K562 (cell line): ENCODE data around the gene MAGI3. TPM values are rescaled to one million over a fixed set of nuclear protein-coding genes. Genes with fewer than 3 reads are reported as not detected.

Source experiments
- ATAC-seq: fragments of 200-7000 bp; cut with Tn5 transposase; 3 replicates; pipeline ENCODE4 v1.9.1; 2020; ENCODE audit warnings: moderate library complexity
- BruUV-seq: library from RNA; stranded (reverse); fragments of 400-500 nt; replicated peaks from 2 replicates; lab custom pipeline; 2021; lab: Mats Ljungman, UMichigan
- CTCF ChIA-PET: fragments of 300-600 bp; formaldehyde crosslinking; extraction: SDS; loops from one replicate; lab custom pipeline; 2021; ENCODE audit warnings: low intra/inter-chr PET ratio; lab: Yijun Ruan, JAX
- POLR2A ChIA-PET: fragments of 300-600, 350-650 bp; sonication (Branson Sonifier 250); formaldehyde crosslinking; extraction: SDS; loops from one replicate; lab custom pipeline; 2021; ENCODE audit warnings: antibody characterized with exemption, inconsistent platforms; lab: Yijun Ruan, JAX
- DNase-seq, 4 experiments: peaks; one replicate each; pipeline versions ENCODE4 v3.0.0 to v3.0.0-alpha.2; 2011 to 2018; ENCODE audit warnings: low spot score in 3 of 4, mixed read lengths in 3 of 4; ENCODE audit errors: extremely low read depth in 1 of 4
- FAIRE-seq: peaks from 2 replicates; lab custom pipeline; 2011; peaks lifted over from hg19 to GRCh38; lab: Jason Lieb, UNC
- H2AFZ ChIP-seq: 2 replicates; pipeline ENCODE4 v1.6.0; 2011; ENCODE audit warnings: low read depth, low read length, control low read depth, inconsistent platforms
- H3K27ac ChIP-seq: fragments of 200-600 bp; 3 replicates; pipeline ENCODE4 v1.8.0; 2011; ENCODE audit warnings: low read depth, mild to moderate bottlenecking, control low read depth, inconsistent platforms, low read length, moderate library complexity, mixed read lengths; ENCODE audit errors: extremely low read depth
- H3K27me3 ChIP-seq, 2 experiments: fragments of 300-600 bp in 1 of 2; 2 replicates in 1 of 2; 3 replicates in 1 of 2; pipeline versions ENCODE4 v1.6.0 to v1.8.0; 2011; ENCODE audit warnings: inconsistent platforms in 2 of 2, low read length in 2 of 2, mild to moderate bottlenecking in 1 of 2, mixed read lengths in 1 of 2, moderate library complexity in 1 of 2; ENCODE audit not compliant: control insufficient read depth in 2 of 2, insufficient read depth in 2 of 2
- H3K36me3 ChIP-seq: fragments of 300-600 bp; 3 replicates; pipeline ENCODE4 v1.8.0; 2011; ENCODE audit warnings: mild to moderate bottlenecking, low read length, inconsistent platforms; ENCODE audit not compliant: control insufficient read depth, insufficient read depth
- H3K4me1 ChIP-seq, 2 experiments: fragments of 200-600 bp in 1 of 2; replicated peaks in 1 of 2; 2 replicates in 1 of 2; 3 replicates in 1 of 2; pipeline versions ENCODE4 v1.5.1 to v1.8.0; 2011; ENCODE audit warnings: inconsistent platforms in 2 of 2, low read length in 2 of 2, mild to moderate bottlenecking in 1 of 2, mixed read lengths in 1 of 2, moderate library complexity in 1 of 2; ENCODE audit not compliant: control insufficient read depth in 2 of 2, insufficient read depth in 2 of 2
- H3K4me2 ChIP-seq: 2 replicates; pipeline ENCODE4 v1.6.1; 2011; ENCODE audit warnings: low read length, control low read depth, inconsistent platforms, mixed read lengths; ENCODE audit not compliant: insufficient read depth
- H3K4me3 ChIP-seq: fragments of 200-600 bp; sonication (generic), shearing (Covaris generic); 2 replicates; pipeline ENCODE4 v1.5.1; 2016; ENCODE audit warnings: control low read depth, inconsistent platforms
- H3K79me2 ChIP-seq: fragments of 200-600 bp; 3 replicates; pipeline ENCODE4 v1.8.0; 2011; ENCODE audit warnings: low read length, inconsistent platforms; ENCODE audit not compliant: control insufficient read depth, insufficient read depth
- H3K9ac ChIP-seq, 2 experiments: 2 replicates each; pipeline versions ENCODE4 v1.6.0 to v1.6.1; 2011; ENCODE audit warnings: low read depth in 2 of 2, low read length in 2 of 2, control low read depth in 1 of 2, inconsistent platforms in 1 of 2, mild to moderate bottlenecking in 1 of 2, mixed read lengths in 1 of 2; ENCODE audit not compliant: insufficient read depth in 1 of 2
- H3K9me1 ChIP-seq: one replicate; pipeline ENCODE4 v1.6.0; 2011; ENCODE audit warnings: inconsistent platforms, mild to moderate bottlenecking, low read length, moderate library complexity; ENCODE audit not compliant: control insufficient read depth, insufficient read depth
- H3K9me3 ChIP-seq: replicated peaks from 2 replicates; pipeline ENCODE4 v1.5.1; 2011; ENCODE audit warnings: low read depth, low read length, inconsistent platforms; ENCODE audit not compliant: control insufficient read depth, insufficient read depth
- H4K20me1 ChIP-seq: replicated peaks from 2 replicates; pipeline ENCODE4 v1.6.1; 2011; ENCODE audit warnings: low read length, inconsistent platforms, mixed read lengths; ENCODE audit not compliant: control insufficient read depth, insufficient read depth
- CHD4 ChIP-seq: fragments of 200-600 bp; sonication (generic); IDR thresholded peaks from 3 replicates; pipeline ENCODE4 v1.6.1; 2012; ENCODE audit warnings: low read depth, mild to moderate bottlenecking, mixed read lengths, low read length, inconsistent platforms; ENCODE audit not compliant: insufficient read depth, insufficient replicate concordance, poor library complexity, severe bottlenecking
- ELF2 ChIP-seq: fragments of 250-450 bp; sonication (Bioruptor Pico); IDR thresholded peaks from 2 replicates; pipeline ENCODE4 v1.5.0; 2021; ENCODE audit warnings: mild to moderate bottlenecking
- HNRNPLL ChIP-seq: fragments of 200-400 bp; formaldehyde crosslinking; IDR thresholded peaks from 2 replicates; pipeline ENCODE4 v1.6.1; 2017; ENCODE audit warnings: low read length, low read depth, mild to moderate bottlenecking; ENCODE audit not compliant: poor library complexity, severe bottlenecking
- KLF10 ChIP-seq: fragments of 250-450 bp; sonication (Bioruptor Pico); IDR thresholded peaks from 2 replicates; pipeline ENCODE4 v1.6.1; 2021; ENCODE audit warnings: matching md5 sums
- NCOA1 ChIP-seq: fragments of 450-650 bp; IDR thresholded peaks from 2 replicates; pipeline ENCODE4 v1.6.1; 2016; ENCODE audit warnings: low read depth
- RBM14 ChIP-seq: fragments of 200-400 bp; formaldehyde crosslinking; IDR thresholded peaks from 2 replicates; pipeline ENCODE4 v1.6.1; 2018; ENCODE audit warnings: low read depth, mild to moderate bottlenecking, low read length, moderate library complexity, borderline replicate concordance; ENCODE audit not compliant: insufficient read depth
- RBM22 ChIP-seq: fragments of 200-400 bp; formaldehyde crosslinking; IDR thresholded peaks from 2 replicates; pipeline ENCODE4 v1.6.1; 2018; ENCODE audit warnings: low read length, low read depth; ENCODE audit not compliant: poor library complexity, severe bottlenecking
- SNRNP70 ChIP-seq: fragments of 200-400 bp; formaldehyde crosslinking; optimal IDR thresholded peaks from 2 replicates; pipeline ENCODE3; 2017; ENCODE audit warnings: low read depth, low read length
- WGBS: fragments of 100-300 bp; shearing (Covaris generic); methylation state at CpG from one replicate; pipeline ENCODE4 v1.1.6; 2016; ENCODE audit warnings: low coverage, mixed read lengths; ENCODE audit not compliant: insufficient coverage; ENCODE audit errors: missing lambda C conversion rate; 5-methylcytosine and 5-hydroxymethylcytosine counted together
- in situ Hi-C: fragments of 300-500 bp; cut with MboI; formaldehyde crosslinking; loops from 4 replicates; pipeline ENCODE4 v1.15.0; 2018; ENCODE audit warnings: inconsistent platforms, mixed read lengths
- intact Hi-C: fragments of 100-400 bp; cut with micrococcal nuclease; formaldehyde crosslinking; loops from 2 replicates; pipeline ENCODE4 v1.14.2; 2022
- polyA plus RNA-seq, 8 experiments: library from polyadenylated mRNA; depleted of rRNA in 4 of 8; stranded (reverse) in 5 of 8; unstranded in 3 of 8; fragments of >200 nt; fragmentation: Nextera tagmentation in 2 of 8; fragmentation: Illumina TruSeq in 1 of 8; extraction: Ambion mirVana in 2 of 8; extraction: Trizol in 1 of 8; gene quantifications; 2 replicates each; pipeline versions ENCODE4 v1.2.1 to v1.2.3, GENCODE V29; 2011 to 2014; ENCODE audit warnings: inconsistent platforms in 1 of 8, missing spikeins in 1 of 8
- total RNA-seq, 7 experiments: library from RNA; depleted of rRNA in 6 of 7; stranded (reverse); fragments of >200 nt in 6 of 7; fragmentation: Illumina TruSeq in 2 of 7; extraction: Trizol in 2 of 7; gene quantifications; 2 replicates each; pipeline versions ENCODE4 v1.2.1 to v1.2.3, GENCODE V29; 2011 to 2021; ENCODE audit warnings: low replicate concordance in 1 of 7
- TF ChIP-seq, protein P1 (sequence below): fragments of 450-650 bp; IDR thresholded peaks from 2 replicates; pipeline ENCODE4 v1.6.1; 2018; ENCODE audit not compliant: partially characterized antibody
- TF ChIP-seq, protein P2 (sequence below): fragments of 150-350 bp; conservative IDR thresholded peaks from 2 replicates; pipeline ENCODE4 v1.6.1; 2014; ENCODE audit warnings: low read length
- TF ChIP-seq, protein P3 (sequence below): sonication (generic); formaldehyde crosslinking; IDR thresholded peaks from 2 replicates; pipeline ENCODE4 v1.8.0; 2022; ENCODE audit warnings: missing genetic modification reagents, mild to moderate bottlenecking, moderate library complexity, borderline replicate concordance
- TF ChIP-seq, protein P4 (sequence below): fragments of 450-650 bp; IDR thresholded peaks from one replicate; pipeline ENCODE4 v1.6.1; 2018; ENCODE audit warnings: mild to moderate bottlenecking, moderate library complexity; ENCODE audit not compliant: partially characterized antibody

Gene MAGI3
- total and polyA plus RNA-seq, 9 of the 15 experiments (the other 6 are each of a cell fraction or from before 2014, with no cell fraction given) = 1.0 to 8.6 (median 5.5) TPM

DNA sequence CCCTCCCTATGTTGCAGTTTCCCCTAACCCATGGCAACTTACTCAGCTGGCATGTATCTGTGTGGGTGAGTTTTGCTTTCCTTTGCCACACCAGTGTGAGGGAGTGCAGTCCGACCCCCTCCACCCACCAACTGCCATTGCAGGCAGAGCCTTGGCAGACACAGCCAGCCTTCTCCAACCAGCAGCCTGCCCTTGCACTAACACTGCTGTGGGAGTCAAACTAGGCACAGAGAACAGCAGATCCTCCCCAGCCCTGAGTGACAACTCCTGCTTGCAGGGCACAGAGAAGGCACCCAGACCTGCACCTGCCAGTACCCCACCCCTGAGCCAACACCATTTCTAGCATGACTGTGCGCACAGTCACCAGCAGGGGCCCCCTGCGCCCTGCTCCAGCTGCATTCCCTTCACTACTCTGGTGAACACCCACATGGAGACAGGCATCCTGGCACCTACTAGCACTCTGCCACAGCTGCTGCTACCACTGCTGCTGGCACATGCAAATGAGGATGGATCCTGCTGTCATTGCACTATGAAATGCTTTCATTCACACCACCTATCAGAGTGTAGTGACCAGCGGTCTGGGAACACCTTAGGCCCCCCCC is 98.4 kb downstream of the MAGI3 start:
- ChIA-PET CTCF (no interaction called here), POLR2A (no interaction called here)
- WGBS = 10% methylated on average over 4 of the region's 4 CpGs
- Histone ChIP-seq H4K20me1 (no peaks in the 10 kb centered on the region), H3K4me2 (no peak overlapping the region), H3K4me3 (no peak overlapping the region), H3K9me1 (no peaks in the 10 kb centered on the region), H3K36me3 (no peaks in the 10 kb centered on the region), H3K9me3 (no peaks in the 10 kb centered on the region; the same call in 1 of the 2 replicates), H3K4me1 (no peaks in the 10 kb centered on the region), H3K27ac (no peak overlapping the region), H3K27me3 (no peaks in the 10 kb centered on the region), H3K79me2 (no peaks in the 10 kb centered on the region), H2AFZ (no peak overlapping the region), H3K9ac (no peak overlapping the region)
- FAIRE-seq = no peak
- ATAC-seq = no peak
- no peak for DNase-seq
- intact Hi-C loops (no loop called here), in situ Hi-C loops (no loop called here)
- no TSS peak for BruUV-seq
- TF ChIP-seq RBM22 (no peak), HNRNPLL (no peak), SNRNP70 (no peak), ELF2 (CRISPR knock-in tag) (no peak), RBM14 (no peak), CHD4 (no peak), NCOA1 (no peak), KLF10 (no peak)
- TF ChIP-seq, protein P1, sequence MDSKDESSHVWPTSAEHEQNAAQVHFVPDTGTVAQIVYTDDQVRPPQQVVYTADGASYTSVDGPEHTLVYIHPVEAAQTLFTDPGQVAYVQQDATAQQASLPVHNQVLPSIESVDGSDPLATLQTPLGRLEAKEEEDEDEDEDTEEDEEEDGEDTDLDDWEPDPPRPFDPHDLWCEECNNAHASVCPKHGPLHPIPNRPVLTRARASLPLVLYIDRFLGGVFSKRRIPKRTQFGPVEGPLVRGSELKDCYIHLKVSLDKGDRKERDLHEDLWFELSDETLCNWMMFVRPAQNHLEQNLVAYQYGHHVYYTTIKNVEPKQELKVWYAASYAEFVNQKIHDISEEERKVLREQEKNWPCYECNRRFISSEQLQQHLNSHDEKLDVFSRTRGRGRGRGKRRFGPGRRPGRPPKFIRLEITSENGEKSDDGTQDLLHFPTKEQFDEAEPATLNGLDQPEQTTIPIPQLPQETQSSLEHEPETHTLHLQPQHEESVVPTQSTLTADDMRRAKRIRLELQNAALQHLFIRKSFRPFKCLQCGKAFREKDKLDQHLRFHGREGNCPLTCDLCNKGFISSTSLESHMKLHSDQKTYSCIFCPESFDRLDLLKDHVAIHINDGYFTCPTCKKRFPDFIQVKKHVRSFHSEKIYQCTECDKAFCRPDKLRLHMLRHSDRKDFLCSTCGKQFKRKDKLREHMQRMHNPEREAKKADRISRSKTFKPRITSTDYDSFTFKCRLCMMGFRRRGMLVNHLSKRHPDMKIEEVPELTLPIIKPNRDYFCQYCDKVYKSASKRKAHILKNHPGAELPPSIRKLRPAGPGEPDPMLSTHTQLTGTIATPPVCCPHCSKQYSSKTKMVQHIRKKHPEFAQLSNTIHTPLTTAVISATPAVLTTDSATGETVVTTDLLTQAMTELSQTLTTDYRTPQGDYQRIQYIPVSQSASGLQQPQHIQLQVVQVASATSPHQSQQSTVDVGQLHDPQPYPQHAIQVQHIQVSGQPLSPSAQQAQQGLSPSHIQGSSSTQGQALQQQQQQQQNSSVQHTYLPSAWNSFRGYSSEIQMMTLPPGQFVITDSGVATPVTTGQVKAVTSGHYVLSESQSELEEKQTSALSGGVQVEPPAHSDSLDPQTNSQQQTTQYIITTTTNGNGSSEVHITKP = no peak
- TF ChIP-seq, protein P2, sequence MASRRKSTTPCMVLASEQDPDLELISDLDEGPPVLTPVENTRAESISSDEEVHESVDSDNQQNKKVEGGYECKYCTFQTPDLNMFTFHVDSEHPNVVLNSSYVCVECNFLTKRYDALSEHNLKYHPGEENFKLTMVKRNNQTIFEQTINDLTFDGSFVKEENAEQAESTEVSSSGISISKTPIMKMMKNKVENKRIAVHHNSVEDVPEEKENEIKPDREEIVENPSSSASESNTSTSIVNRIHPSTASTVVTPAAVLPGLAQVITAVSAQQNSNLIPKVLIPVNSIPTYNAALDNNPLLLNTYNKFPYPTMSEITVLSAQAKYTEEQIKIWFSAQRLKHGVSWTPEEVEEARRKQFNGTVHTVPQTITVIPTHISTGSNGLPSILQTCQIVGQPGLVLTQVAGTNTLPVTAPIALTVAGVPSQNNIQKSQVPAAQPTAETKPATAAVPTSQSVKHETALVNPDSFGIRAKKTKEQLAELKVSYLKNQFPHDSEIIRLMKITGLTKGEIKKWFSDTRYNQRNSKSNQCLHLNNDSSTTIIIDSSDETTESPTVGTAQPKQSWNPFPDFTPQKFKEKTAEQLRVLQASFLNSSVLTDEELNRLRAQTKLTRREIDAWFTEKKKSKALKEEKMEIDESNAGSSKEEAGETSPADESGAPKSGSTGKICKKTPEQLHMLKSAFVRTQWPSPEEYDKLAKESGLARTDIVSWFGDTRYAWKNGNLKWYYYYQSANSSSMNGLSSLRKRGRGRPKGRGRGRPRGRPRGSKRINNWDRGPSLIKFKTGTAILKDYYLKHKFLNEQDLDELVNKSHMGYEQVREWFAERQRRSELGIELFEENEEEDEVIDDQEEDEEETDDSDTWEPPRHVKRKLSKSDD = no peak
- TF ChIP-seq, protein P3, sequence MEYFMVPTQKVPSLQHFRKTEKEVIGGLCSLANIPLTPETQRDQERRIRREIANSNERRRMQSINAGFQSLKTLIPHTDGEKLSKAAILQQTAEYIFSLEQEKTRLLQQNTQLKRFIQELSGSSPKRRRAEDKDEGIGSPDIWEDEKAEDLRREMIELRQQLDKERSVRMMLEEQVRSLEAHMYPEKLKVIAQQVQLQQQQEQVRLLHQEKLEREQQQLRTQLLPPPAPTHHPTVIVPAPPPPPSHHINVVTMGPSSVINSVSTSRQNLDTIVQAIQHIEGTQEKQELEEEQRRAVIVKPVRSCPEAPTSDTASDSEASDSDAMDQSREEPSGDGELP (CRISPR knock-in tag) = no peak
- TF ChIP-seq, protein P4, sequence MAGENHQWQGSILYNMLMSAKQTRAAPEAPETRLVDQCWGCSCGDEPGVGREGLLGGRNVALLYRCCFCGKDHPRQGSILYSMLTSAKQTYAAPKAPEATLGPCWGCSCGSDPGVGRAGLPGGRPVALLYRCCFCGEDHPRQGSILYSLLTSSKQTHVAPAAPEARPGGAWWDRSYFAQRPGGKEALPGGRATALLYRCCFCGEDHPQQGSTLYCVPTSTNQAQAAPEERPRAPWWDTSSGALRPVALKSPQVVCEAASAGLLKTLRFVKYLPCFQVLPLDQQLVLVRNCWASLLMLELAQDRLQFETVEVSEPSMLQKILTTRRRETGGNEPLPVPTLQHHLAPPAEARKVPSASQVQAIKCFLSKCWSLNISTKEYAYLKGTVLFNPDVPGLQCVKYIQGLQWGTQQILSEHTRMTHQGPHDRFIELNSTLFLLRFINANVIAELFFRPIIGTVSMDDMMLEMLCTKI = no peak
